ENCODE results near the gene CACNA2D4. TPM values are rescaled to one million over a fixed set of nuclear protein-coding genes. Genes with fewer than 3 reads are reported as not detected.

The CACNA2D4 gene
- total and polyA plus RNA-seq, 5 donors from 2014 or later = 2.9 to 10.4 (median 6.4) TPM

DNA sequence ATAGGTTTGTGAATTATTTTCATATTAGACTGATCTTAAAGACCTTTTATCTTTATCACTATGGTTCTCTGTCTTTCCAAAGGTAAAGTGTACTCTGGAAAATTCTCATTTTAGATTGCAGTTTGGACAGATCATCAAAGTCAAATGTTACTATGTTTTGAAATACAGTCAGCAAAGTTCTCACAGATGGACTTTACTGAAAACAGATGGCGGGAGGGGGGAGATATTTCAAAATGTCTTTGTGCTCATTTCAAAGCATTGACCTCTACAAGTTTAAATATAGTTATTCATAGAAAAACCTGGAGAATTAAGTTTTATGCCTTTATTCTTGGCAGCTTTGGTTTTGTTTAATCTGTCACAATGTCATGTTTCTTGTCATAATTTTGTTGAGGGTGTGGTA, 149.8 kb downstream of the CACNA2D4 start:
- Histone ChIP-seq H3K36me3 (ENCODE audit: control insufficient read depth, insufficient read depth, low read length) (peaks cover 20% of the 10 kb centered on the region), H3K27me3 (ENCODE audit: control insufficient read depth, insufficient read depth, low read length) (no peaks in the 10 kb centered on the region), H3K4me3 (ENCODE audit: low read depth, low read length) (no peak overlapping the region), H3K27ac (ENCODE audit: insufficient read depth, low read length, poor library complexity, severe bottlenecking) (no peak overlapping the region), H3K9me3 (ENCODE audit: control insufficient read depth in 2 of 2, low read length in 2 of 2) (no peaks in the 10 kb centered on the region), H3K4me1 (ENCODE audit: control insufficient read depth, insufficient read depth, low read length, poor library complexity, severe bottlenecking) (no peaks in the 10 kb centered on the region)
- Mint-ChIP-seq H3K4me3 (no peak overlapping the region), H3K36me3 (peaks cover 8% of the 10 kb centered on the region), H3K27ac (peak overlapping the region in 1 of 3 donors; percentile 32), H3K9me3 (no peaks in the 10 kb centered on the region), H3K27me3 (no peaks in the 10 kb centered on the region), H3K4me1 (peaks cover 8 to 35% (median 20%) of the 10 kb centered on the region in 4 donors)
- ATAC-seq (ENCODE audit: low read depth in 2 of 2) = no peak
- no peak for DNase-seq

- Histone ChIP-seq H3K4me3 (ENCODE audit: low read depth, low read length) (no peak overlapping the region), H3K27ac (ENCODE audit: insufficient read depth, low read length, poor library complexity, severe bottlenecking) (no peak overlapping the region), H3K27me3 (ENCODE audit: control insufficient read depth, insufficient read depth, low read length) (no peaks in the 10 kb centered on the region), H3K4me1 (ENCODE audit: control insufficient read depth, insufficient read depth, low read length, poor library complexity, severe bottlenecking) (no peaks in the 10 kb centered on the region), H3K9me3 (ENCODE audit: control insufficient read depth in 2 of 2, low read length in 2 of 2) (no peaks in the 10 kb centered on the region), H3K36me3 (ENCODE audit: control insufficient read depth, insufficient read depth, low read length) (peaks cover 12% of the 10 kb centered on the region)
- DNase-seq (no peak), ATAC-seq (ENCODE audit: low read depth in 2 of 2) (no peak)
- no peaks in the 10 kb centered on the region for H3K36me3 Mint-ChIP-seq
- H3K4me1 Mint-ChIP-seq = peaks cover 0 to 33% (median 22%) of the 10 kb centered on the region in 4 donors
- no peaks in the 10 kb centered on the region for H3K9me3 Mint-ChIP-seq
- no peak overlapping the region for H3K4me3 Mint-ChIP-seq
- no peaks in the 10 kb centered on the region for H3K27me3 Mint-ChIP-seq
- H3K27ac Mint-ChIP-seq = peak overlapping the region in 1 of 3 donors; percentile 36
These were observed 150.9 kb downstream of the CACNA2D4 start for GRCh38 chr12:1767407-1768090.

DNA sequence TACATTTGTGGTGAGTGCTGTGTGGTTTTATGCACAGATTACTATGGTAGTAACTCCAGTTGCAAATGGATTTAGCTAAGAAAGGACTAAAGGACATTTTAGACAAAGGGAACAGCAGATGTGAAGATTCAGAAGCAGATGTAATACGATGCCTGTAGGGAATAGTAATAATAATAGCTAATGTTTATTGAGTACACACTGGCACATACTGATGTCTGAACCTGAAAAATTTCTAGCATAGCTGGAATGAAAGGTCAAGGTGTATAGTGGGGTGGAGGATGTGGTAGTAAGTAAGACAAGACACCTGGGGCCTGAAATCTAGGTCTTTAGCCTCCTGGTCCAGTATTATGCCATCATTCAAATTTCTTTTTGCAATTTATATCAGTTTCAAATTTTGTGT, 152.3 kb downstream of the CACNA2D4 start:
- Histone ChIP-seq H3K4me1 (ENCODE audit: control insufficient read depth, insufficient read depth, low read length, poor library complexity, severe bottlenecking) (no peaks in the 10 kb centered on the region), H3K36me3 (ENCODE audit: control insufficient read depth, insufficient read depth, low read length) (peaks cover 11% of the 10 kb centered on the region), H3K4me3 (ENCODE audit: low read depth, low read length) (no peak overlapping the region), H3K27me3 (ENCODE audit: control insufficient read depth, insufficient read depth, low read length) (no peaks in the 10 kb centered on the region), H3K9me3 (ENCODE audit: control insufficient read depth in 2 of 2, low read length in 2 of 2) (no peaks in the 10 kb centered on the region), H3K27ac (ENCODE audit: insufficient read depth, low read length, poor library complexity, severe bottlenecking) (no peak overlapping the region)
- Mint-ChIP-seq H3K4me3 (no peak overlapping the region), H3K36me3 (peaks cover 7% of the 10 kb centered on the region), H3K27ac (peak overlapping the region in 1 of 3 donors; percentile 45), H3K27me3 (no peaks in the 10 kb centered on the region), H3K9me3 (no peaks in the 10 kb centered on the region), H3K4me1 (peaks cover 0 to 33% (median 19%) of the 10 kb centered on the region in 4 donors)
- no peak for ATAC-seq (ENCODE audit: low read depth in 2 of 2)
- DNase-seq = no peak

GRCh38 chr12:1763153-1763552, 155.3 kb downstream of the CACNA2D4 start:
- no peak for ATAC-seq (ENCODE audit: low read depth in 2 of 2)
- no peaks in the 10 kb centered on the region for H3K27me3 Mint-ChIP-seq
- H3K27ac Mint-ChIP-seq = no peak overlapping the region
- Histone ChIP-seq H3K4me1 (ENCODE audit: control insufficient read depth, insufficient read depth, low read length, poor library complexity, severe bottlenecking) (no peaks in the 10 kb centered on the region), H3K36me3 (ENCODE audit: control insufficient read depth, insufficient read depth, low read length) (peaks cover 10% of the 10 kb centered on the region), H3K27me3 (ENCODE audit: control insufficient read depth, insufficient read depth, low read length) (no peaks in the 10 kb centered on the region), H3K27ac (ENCODE audit: insufficient read depth, low read length, poor library complexity, severe bottlenecking) (no peak overlapping the region), H3K4me3 (ENCODE audit: low read depth, low read length) (no peak overlapping the region), H3K9me3 (ENCODE audit: control insufficient read depth in 2 of 2, low read length in 2 of 2) (no peaks in the 10 kb centered on the region)
- peaks cover 28% of the 10 kb centered on the region for H3K36me3 Mint-ChIP-seq
- DNase-seq = no peak
- peaks cover 0 to 35% (median 21%) of the 10 kb centered on the region in 4 donors for H3K4me1 Mint-ChIP-seq
- no peaks in the 10 kb centered on the region for H3K9me3 Mint-ChIP-seq
- H3K4me3 Mint-ChIP-seq = no peak overlapping the region

GRCh38 chr12:1761857-1762256, 156.6 kb downstream of the CACNA2D4 start:
- no peak overlapping the region for H3K27ac Mint-ChIP-seq
- H3K27me3 Mint-ChIP-seq = no peaks in the 10 kb centered on the region
- Histone ChIP-seq H3K27me3 (ENCODE audit: control insufficient read depth, insufficient read depth, low read length) (no peaks in the 10 kb centered on the region), H3K36me3 (ENCODE audit: control insufficient read depth, insufficient read depth, low read length) (peaks cover 16% of the 10 kb centered on the region), H3K4me1 (ENCODE audit: control insufficient read depth, insufficient read depth, low read length, poor library complexity, severe bottlenecking) (no peaks in the 10 kb centered on the region), H3K9me3 (ENCODE audit: control insufficient read depth in 2 of 2, low read length in 2 of 2) (no peaks in the 10 kb centered on the region), H3K4me3 (ENCODE audit: low read depth, low read length) (no peak overlapping the region), H3K27ac (ENCODE audit: insufficient read depth, low read length, poor library complexity, severe bottlenecking) (no peak overlapping the region)
- no peak overlapping the region for H3K4me3 Mint-ChIP-seq
- DNase-seq (no peak), ATAC-seq (ENCODE audit: low read depth in 2 of 2) (no peak)
- H3K9me3 Mint-ChIP-seq = peaks cover 0 to 1% (median 0%) of the 10 kb centered on the region in 7 donors
- peaks cover 33% of the 10 kb centered on the region for H3K36me3 Mint-ChIP-seq
- peaks cover 0 to 32% (median 17%) of the 10 kb centered on the region in 4 donors for H3K4me1 Mint-ChIP-seq

DNA sequence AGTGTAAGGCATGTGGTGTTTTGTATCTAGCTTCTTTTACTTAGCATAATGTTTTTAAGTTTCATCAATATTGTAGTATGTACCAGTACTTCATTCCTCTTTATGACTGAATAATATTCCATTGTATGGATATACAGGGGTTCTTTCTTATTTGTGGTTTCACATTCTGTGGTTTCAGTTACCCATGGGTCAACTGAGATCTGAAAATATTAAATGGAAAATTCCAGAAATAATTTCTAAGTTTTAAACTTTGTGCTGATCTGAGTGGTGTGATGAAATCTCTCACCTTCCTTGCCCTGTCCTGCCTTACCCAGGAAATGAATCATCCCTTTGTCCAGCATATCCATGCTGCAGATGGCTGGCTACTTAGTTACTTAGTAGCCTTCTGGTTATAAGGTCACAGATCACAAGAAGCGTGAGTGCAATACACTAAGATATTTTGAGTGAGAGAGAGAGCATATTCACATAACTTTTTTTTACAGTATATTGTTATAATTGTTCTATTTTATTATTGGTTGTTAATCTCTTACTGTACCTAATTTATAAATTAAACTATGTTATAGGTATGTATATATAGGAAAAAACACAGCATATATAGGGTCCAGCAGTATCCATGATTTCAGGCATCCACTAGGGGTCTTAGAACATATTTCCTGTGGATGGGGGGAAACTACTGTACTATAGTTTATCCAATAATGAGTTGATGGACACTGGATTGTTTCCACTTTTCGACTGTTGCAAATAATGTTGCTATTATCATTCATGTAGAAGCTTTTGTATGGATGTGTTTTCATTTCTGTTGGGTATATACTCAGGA, 157.7 kb downstream of the CACNA2D4 start:
- Mint-ChIP-seq H3K27me3 (no peaks in the 10 kb centered on the region), H3K9me3 (peaks cover 0 to 1% (median 0%) of the 10 kb centered on the region in 7 donors), H3K4me1 (peaks cover 0 to 30% (median 16%) of the 10 kb centered on the region in 4 donors), H3K27ac (no peak overlapping the region), H3K4me3 (no peak overlapping the region), H3K36me3 (peaks cover 38% of the 10 kb centered on the region)
- DNase-seq = no peak
- no peak overlapping the region for H3K27ac ChIP-seq (ENCODE audit: insufficient read depth, low read length, poor library complexity, severe bottlenecking)
- H3K4me3 ChIP-seq (ENCODE audit: low read depth, low read length) = no peak overlapping the region
- H3K27me3 ChIP-seq (ENCODE audit: control insufficient read depth, insufficient read depth, low read length) = no peaks in the 10 kb centered on the region
- H3K36me3 ChIP-seq (ENCODE audit: control insufficient read depth, insufficient read depth, low read length) = peaks cover 20% of the 10 kb centered on the region
- H3K9me3 ChIP-seq (ENCODE audit: control insufficient read depth in 2 of 2, low read length in 2 of 2) = no peaks in the 10 kb centered on the region
- no peak for ATAC-seq (ENCODE audit: low read depth in 2 of 2)
- H3K4me1 ChIP-seq (ENCODE audit: control insufficient read depth, insufficient read depth, low read length, poor library complexity, severe bottlenecking) = no peaks in the 10 kb centered on the region

GRCh38 chr12:1758887-1759286, 159.6 kb downstream of the CACNA2D4 start:
- DNase-seq = no peak
- Mint-ChIP-seq H3K4me3 (no peak overlapping the region), H3K4me1 (peaks cover 0 to 19% (median 12%) of the 10 kb centered on the region in 4 donors), H3K27me3 (no peaks in the 10 kb centered on the region), H3K9me3 (peaks cover 0 to 1% (median 0%) of the 10 kb centered on the region in 7 donors), H3K36me3 (peaks cover 49% of the 10 kb centered on the region), H3K27ac (peak overlapping the region in 1 of 3 donors; percentile 26)
- no peaks in the 10 kb centered on the region for H3K9me3 ChIP-seq (ENCODE audit: control insufficient read depth in 2 of 2, low read length in 2 of 2)
- peaks cover 34% of the 10 kb centered on the region for H3K36me3 ChIP-seq (ENCODE audit: control insufficient read depth, insufficient read depth, low read length)
- no peaks in the 10 kb centered on the region for H3K4me1 ChIP-seq (ENCODE audit: control insufficient read depth, insufficient read depth, low read length, poor library complexity, severe bottlenecking)
- H3K27ac ChIP-seq (ENCODE audit: insufficient read depth, low read length, poor library complexity, severe bottlenecking) = no peak overlapping the region
- H3K4me3 ChIP-seq (ENCODE audit: low read depth, low read length) = no peak overlapping the region
- no peak for ATAC-seq (ENCODE audit: low read depth in 2 of 2)
- H3K27me3 ChIP-seq (ENCODE audit: control insufficient read depth, insufficient read depth, low read length) = no peaks in the 10 kb centered on the region
